DMS153 treated with DMSO at 0.1 percent for 48 hours (cell line): ENCODE measurements around the gene EPGN.

Experiments
- DNase-seq: peaks from one replicate; lab custom pipeline; 2025; ENCODE audit not compliant: unreplicated experiment; lab: John Stamatoyannopoulos, UW

Gene EPGN

DNA sequence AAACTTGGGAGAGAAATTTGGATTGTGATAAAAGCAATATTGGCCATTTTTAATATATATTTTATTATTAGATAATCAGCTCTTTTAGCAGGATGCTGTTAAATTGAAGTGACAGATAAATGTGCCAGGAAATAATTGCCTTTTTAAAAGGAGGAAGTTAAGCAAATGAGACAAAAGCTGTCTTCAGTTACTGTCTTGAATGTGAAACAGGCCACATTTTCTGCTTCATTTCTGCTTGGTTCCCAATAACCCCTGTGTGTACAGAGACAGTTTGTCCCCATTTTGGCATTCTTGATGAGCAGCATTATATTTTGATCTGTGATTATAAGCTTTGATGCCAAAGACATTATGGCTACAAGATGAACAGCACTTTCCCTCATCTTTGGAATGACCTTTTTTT is 953 bp downstream of the EPGN start:
- DNase-seq: no peak

DNA sequence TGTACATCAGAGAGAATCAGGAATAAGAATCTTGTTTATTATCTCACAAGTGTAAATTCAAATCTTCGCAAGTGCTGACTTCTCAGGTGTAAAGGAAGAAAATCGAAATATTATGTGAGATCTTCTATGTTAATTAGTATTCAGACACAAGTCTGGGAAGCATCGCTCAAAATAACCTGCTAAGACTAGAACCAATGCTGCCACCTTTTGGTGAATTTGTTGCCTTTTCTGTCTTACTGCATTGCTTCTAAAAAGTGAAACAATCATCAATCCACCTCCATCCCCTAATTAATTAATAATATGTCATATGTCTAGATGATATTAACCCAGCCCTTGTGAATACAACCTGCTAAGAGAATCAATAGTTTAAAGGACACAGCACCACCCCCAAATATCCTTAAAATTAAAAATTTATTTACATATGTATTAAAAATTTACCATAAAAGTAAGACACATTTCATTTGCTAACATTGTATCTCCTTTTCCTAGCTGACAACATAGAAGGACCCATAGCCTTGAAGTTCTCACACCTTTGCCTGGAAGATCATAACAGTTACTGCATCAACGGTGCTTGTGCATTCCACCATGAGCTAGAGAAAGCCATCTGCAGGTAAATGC is 3.5 kb downstream of the EPGN start:
- DNase-seq: peak; percentile 35

DNA sequence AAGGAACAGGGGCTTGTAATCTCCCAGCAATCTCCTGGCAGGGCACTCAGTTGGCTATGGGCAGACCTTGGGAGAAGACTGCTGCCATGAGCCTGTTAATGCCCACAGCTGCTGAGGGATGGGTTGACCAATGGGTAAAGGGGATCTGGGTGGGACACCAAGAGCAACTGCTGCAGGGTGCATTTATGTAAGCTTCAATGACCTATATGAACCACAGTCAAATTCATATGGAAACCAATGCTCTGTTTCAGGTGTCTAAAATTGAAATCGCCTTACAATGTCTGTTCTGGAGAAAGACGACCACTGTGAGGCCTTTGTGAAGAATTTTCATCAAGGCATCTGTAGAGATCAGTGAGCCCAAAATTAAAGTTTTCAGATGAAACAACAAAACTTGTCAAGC is 6.1 kb downstream of the EPGN start:
- no peak for DNase-seq

DNA sequence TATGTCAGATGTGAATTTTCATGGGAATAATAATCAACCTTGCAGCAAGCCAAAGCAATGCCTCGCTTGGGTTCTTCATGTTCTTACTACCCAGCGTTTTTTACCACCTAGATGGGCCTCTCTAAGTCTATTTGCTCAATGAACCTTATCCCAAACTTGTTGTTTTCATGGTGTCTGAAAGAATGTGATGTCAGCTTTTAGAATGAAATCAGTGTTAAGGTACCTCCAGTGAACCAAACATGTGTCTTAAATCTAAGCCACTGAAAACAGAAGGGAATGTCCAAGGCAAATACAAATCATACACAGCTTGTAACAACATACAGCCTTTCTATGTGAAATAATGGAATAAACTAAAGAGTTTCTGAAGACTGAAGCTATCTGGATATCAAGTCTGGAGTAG is 6.7 kb downstream of the EPGN start:
- no peak for DNase-seq

DNA sequence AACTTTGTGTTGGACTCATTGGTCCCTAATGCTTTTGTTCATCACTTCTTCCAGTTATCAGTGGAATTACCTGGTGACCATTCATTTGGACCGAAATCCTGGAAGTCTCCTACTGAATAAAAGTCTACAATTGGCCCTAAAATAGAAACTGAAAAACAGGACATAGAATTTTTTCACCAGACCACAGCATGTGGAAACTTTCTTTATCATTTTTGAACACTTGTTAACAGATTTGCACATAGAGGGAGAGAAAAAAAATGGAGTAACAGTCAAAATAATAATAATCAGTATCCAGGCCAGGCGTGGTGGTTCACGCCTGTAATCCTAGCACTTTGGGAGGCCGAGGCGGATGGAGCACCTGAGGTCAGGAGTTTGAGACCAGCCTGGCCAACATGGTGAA is 7.1 kb downstream of the EPGN start:
- no peak for DNase-seq

DNA sequence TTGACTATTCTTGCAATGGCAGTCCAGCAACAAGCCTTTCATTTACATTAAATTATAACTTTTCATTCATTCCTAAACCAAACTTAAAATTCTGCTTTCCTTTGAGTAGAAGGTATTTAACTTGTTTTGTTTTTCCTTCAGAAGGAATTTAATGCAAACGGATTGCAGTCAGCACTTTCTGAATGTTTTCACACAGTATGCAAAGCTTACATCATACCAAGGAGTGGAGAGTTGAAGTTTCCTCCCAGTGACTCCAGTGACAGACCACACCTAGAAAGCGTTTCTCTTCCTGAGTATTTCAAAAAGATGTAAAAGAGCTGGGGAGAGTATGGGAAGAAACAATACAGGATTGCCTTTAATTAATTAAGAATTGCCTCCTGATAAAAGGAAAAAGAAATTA is 8.1 kb downstream of the EPGN start:
- DNase-seq: no peak

DNA sequence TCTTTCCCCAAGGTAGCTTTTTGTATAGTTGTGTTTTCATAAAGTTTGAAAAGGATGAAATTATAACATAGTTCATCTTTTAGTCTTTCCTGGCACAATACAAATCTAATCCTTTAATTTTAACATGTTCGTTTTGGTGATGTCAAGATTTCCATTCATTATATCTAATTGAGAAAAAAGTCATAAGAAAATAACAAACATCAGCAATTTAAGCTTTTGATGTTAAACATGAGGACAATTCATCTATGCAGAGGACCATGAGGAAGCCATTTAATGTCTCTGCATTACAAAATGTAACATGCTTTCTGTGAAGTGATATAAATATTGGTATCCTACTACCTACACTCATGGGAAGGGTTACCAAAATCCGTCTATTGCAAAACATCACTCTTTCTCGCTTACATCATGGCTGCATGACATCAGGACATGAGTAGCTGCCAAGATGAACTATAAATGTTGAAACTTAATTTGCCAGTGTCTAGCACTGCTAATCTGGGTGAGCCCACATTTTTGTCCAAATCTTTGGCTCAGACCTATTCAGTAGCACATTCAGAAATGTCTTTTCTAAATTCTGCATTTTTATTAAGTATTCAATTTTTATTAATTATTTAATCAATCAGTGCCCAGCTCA is 9.5 kb downstream of the EPGN start:
- DNase-seq: no peak

DNA sequence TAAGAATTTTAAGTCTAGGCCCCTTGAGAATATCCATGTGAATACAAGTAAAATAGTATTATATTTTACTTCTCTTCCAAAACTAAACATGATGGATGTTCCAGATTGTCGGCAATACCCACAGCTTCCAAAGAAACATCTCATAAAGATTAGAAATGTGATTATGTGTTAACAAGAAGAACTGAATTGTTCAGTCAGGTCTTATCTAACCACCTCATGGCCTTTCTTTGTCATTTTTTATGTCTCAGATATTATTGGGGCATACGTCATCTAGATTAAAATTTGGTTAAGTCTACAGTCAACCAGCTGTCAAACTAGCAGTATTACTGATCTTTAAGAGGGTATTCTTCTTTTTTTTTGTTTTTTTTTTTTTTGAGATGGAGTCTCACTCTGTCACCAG is 10.0 kb downstream of the EPGN start:
- no peak for DNase-seq

DNA sequence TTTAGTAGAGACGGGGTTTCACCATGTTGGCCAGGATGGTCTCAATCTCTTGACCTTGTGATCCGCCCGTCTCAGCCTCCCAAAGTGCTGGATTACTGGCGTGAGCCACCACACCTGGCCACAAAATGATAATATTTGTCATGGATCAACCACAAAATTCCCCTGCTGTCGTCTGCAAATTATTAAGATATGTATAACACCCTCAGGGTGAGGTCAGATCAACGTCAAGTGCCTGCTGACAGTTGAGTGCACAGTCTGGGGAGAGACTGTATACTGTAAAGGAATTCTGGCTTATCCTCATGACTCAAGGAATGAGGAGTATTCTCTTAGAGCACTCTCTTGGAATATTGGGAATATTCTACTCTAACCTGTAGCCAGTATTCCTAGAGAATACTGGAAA is 11.2 kb downstream of the EPGN start:
- no peak for DNase-seq

DNA sequence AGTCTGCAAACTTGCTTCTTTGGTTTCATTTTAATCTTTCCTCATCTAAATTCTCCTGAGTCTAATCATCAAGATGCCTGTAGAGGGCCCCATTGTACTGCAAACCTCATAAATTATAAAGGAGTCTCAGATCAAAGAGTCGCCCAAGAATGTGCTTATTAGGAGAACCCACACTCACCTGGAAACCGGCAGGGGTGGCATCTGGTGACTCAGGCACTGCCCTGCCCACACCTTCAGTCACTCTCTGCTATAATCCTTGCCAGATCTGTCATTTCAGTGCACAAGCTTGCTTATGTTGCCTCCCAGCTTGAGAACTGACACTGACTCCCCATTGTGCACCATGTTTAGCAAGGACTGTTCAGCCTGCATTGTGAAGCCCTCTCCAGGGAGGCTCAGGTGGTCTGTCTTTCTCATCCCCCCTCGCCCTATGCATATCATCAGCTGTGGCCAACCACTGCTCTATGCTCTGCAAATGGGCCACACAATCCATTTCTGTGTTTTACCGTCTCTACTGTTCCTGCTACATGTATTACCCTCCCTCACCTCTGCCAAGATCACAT is 12.4 kb downstream of the EPGN start:
- peak; percentile 50 for DNase-seq

DNA sequence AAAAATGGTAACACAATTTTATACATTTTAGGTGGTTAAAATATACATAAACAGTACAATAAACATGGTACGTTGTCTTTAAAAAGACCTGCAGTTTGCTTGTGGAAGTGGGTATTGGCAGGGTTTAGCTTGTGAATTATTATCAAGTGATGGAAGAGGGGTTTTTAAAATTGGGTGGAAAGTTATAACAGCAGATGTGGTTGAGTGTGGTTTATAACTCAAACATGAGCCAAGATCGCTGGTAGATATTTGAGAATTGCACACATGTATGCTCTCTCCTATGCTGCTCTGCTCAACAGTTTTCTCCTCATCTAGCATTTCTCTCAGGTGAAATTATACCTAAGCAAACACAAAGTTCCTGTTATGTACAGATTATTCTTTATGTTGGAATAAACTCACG is 14.0 kb downstream of the EPGN start:
- DNase-seq: no peak

DNA sequence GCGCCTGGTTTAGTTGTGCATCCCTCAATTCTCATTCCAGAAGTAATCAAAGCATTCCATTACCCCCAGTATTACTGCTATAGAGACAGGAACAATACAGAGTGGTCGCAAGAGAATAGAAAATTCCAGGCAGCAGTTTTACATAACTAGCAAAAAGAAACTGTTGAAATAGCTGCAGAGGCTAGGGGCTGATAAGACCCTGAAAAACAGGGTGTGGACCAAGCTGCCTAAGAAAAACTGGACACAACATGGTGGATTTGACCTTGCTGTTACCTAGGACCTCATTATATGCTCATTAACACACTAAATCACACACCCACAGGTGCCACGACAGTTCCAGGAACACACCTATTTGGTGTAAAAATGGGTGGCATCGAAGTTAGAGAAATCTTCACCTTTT is 15.4 kb downstream of the EPGN start:
- DNase-seq: no peak

DNA sequence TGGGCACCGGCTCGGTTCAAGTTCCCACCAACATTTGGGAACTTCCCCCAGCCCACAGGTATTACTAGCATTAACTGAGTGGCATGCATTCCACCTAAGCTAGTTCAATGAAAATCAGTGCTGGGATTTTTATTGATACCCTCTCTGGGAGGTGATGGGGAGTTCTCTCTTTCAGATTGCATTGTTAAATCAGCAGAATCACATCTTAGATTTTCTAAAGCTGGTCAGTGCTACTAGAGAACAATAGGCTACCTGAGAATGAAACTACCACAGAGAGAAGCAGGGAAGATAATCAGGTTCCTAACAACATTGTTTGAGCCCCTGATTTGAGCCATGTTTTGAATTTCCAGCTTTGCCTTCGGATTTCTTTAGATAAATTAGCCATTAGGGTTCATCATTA is 16.0 kb downstream of the EPGN start:
- DNase-seq: no peak

DNA sequence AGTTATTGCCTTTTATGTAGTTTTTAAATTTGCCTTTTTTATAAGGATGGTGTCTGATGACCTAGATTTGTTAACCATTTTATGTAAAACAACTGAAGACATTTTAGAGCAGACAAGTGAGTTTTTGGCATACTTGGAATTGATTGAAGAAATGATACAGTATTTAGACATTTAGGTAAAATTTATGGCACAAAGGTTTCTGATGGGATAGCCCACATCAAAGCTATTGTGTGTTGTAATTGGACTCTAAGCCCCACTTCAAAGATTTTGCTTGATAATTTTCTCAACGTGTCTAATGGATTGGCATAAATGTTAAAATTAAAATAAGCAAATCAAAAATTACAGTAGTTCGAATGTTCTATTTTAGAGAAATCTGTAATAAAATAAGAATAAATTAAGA is 17.6 kb downstream of the EPGN start:
- no peak for DNase-seq

DNA sequence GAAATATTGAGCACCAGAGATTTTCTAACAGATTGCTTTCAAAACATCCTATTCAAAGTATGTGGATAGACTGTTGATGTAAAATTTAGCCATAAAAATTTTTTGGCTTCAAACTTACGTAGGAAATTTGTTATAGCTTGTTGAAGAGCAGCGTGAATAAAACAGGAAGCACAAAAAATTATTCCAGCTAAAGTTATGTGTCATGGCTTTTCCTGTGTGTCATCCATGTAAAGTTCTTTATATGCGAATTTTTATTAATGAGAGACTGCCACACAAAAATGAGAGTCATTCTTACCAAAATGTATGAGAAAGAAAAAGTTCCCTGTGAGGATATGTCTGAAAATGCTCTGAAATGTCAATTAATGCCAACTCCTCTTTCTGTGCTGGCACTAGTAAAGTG is 19.5 kb downstream of the EPGN start:
- DNase-seq: no peak

DNA sequence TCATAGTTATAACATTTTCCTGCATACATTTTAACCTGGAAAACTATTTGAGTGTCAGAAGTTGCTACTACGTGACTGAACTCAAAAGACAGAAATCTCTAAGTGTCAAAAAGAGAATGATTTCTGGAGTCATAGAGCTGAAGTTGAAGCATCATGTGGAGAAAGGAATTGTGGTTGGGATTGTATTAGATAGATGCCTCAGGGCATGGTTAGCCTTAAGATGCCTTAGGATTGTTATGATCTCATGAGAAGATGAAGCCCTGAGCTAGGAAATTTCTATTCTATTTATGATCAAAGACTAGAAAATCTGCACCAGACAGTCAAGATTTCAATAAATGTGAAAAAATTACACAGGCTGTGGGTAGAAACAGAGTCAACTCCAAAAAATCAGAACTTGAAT is 20.2 kb downstream of the EPGN start:
- DNase-seq: no peak

DNA sequence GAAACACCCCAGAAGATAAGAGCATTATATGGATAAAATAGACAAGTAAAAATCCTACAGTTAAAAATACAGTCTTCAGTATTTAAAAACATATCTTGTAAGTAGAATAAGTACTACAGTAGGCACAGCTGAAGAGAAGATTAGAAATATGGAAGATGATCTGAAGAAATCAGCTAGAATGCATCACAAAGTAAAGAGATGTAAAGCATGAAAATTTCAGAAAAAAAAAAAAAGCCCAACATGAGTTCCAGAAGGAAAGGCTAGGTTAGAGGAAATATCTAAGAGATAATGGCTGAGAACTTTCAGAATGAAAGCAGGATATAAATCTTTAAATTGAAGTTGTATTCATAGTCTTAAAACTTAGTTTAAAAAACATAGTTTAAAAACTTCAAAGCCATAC is 21.0 kb downstream of the EPGN start:
- no peak for DNase-seq

DNA sequence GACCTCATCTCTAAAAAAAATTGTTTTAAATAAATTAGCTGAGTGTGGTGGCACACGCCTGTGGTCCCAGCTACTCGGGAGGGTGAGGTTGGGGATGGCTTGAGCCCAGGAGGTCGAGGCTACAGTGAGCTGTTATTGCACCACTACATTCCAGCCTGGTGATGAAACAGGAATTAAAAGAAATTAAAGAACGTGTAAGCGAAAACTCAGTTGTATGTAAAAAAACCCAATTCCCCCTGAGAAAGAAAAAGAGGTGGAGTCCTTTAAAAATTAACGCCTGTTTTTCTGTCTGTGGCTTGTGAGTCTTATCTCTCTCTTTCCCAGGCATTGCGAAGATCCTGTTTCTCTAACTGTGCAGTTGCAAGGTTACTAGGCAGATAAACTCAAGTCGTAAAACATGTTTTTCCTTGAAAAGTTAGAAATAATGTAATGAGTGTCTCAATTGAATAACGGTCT is 22.1 kb downstream of the EPGN start:
- DNase-seq: no peak

DNA sequence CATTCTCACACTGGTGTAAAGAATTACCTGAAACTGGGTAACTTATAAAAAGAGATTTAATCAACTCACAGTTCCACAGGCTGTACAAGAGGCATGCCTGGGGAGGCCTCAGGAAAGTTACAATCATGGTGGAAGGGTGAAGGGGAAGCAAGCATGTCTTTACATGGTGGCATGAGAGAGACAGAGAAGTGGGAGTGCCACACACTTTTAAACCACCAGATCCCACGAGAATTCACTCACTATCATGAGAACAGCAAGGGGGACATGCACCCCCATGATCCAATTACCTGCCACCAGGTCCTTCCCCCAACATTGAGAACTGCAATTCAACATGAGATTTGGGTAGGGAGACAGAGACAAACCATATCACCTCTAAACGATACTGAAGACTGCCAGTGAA is 23.0 kb downstream of the EPGN start:
- DNase-seq: no peak

DNA sequence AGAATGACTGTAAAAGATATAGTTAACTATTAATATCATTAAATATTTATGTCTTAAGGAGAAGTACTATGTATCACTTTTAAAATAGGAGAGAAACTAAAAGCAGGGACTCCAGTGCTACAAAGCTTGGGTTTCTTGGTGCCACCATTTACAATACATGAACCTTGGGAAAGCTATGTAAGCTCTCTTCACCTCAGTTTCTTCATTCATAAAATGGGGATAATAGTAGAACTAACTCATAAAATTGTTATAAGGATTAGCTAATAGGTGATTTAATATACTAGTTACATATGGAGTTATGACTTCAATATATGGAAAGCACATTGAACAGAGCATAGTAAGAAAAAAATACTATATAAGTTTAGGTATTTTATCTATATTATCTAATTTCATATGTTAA is 23.7 kb downstream of the EPGN start:
- DNase-seq: no peak

DNA sequence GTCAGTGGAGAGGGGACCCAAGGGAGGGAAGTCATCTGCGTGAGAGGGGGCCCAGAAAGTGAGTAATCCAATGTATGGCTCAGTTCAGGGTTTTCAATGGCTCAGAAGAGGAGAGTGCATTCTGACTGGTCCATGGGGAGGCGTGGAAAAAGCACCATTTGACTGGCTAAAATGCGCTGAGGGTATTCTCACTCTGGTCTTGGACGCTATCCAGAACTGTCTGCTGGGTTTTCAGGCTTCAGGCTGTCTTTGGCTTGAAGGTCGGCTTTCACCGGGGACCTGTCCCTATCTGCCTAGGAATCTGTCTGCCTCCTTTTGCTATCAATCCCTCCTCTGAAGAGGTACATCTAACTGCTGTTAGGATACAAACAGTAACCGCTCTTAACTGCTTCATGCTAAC is 26.4 kb downstream of the EPGN start:
- DNase-seq: no peak

DNA sequence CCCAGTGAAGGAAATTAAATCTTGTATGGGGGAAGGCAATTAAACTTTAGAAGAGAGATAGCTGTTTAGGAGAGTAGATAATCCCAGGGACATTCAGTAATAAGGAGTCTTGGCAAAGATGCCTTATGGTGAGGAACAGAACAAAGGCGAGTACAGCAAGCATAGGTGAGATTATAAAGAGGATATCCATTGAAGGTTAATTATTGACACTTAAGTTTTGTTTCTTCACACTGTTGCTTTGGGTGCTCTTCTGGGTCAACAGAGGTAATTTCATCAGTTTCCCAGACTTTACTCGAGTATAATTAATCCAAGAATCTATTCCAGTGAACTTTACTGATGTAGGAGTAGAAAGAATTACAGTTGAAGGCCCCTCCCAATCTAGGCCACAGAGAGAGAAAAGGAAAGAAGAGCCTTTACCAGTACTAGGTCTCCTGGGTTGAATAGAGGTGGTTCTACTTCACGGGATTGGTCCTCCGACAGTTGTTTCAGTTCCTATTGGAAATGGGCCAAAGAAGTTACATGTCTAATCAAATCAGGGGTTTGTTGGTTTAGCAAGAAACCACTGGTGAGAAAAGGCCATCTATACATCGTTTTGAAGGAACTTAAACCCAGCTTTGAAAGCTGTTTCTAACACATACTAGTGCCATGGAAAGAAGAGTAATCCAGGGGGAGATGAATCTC is 27.2 kb downstream of the EPGN start:
- no peak for DNase-seq
